Measurements from ENCODE around the gene LRRC4.

LRRC4 gene

GRCh38 chr7:127983804-127984332, 47.4 kb downstream of the LRRC4 start:
- Histone ChIP-seq H3K36me3 (ENCODE audit: control insufficient read depth in 2 of 2, insufficient read depth in 1 of 2, low read length in 2 of 2) (no peaks in the 10 kb centered on the region), H3K4me3 (ENCODE audit: low read depth, low read length) (no peak overlapping the region), H3K4me1 (ENCODE audit: control insufficient read depth, insufficient read depth, low read length) (no peaks in the 10 kb centered on the region), H3K27ac (ENCODE audit: extremely low read depth, low read depth, low read length) (no peak overlapping the region), H3K9me3 (ENCODE audit: control insufficient read depth, insufficient read depth, low read depth, low read length) (no peaks in the 10 kb centered on the region)
- CTCF ChIA-PET = no interaction called here
- POLR2A ChIA-PET = no interaction called here
- TF ChIP-seq RBAK (tag by site-specific recombination; IDR thresholded peaks at IDR 0.05) (no peak), ZFHX2 (tag by site-specific recombination; conservative IDR thresholded peaks at IDR 0.05) (no peak), ZNF140 (tag by site-specific recombination; IDR thresholded peaks at IDR 0.05) (no peak), PRDM1 (tag by site-specific recombination; IDR thresholded peaks at IDR 0.05) (no peak), KLF17 (tag by site-specific recombination; IDR thresholded peaks at IDR 0.05) (peak; percentile 43; the same call in 1 of the 2 replicates), ZNF19 (tag by site-specific recombination; IDR thresholded peaks at IDR 0.05; ENCODE audit: low read depth) (no peak)

- H3K4me3 ChIP-seq (ENCODE audit: low read depth, low read length) = no peak overlapping the region
- no peak overlapping the region for H3K27ac ChIP-seq (ENCODE audit: extremely low read depth, low read depth, low read length)
- no peaks in the 10 kb centered on the region for H3K9me3 ChIP-seq (ENCODE audit: control insufficient read depth, insufficient read depth, low read depth, low read length)
- no peaks in the 10 kb centered on the region for H3K36me3 ChIP-seq (ENCODE audit: control insufficient read depth in 2 of 2, insufficient read depth in 1 of 2, low read length in 2 of 2)
- TF ChIP-seq ZBTB7A (tag by site-specific recombination; IDR thresholded peaks at IDR 0.05; ENCODE audit: low read depth) (no peak), ZNF114 (tag by site-specific recombination; IDR thresholded peaks at IDR 0.05) (no peak), ZNF350 (tag by site-specific recombination; IDR thresholded peaks at IDR 0.05) (no peak), ZFP37 (tag by site-specific recombination; IDR thresholded peaks at IDR 0.05) (no peak), ZNF214 (tag by site-specific recombination; IDR thresholded peaks at IDR 0.05; ENCODE audit: borderline replicate concordance) (no peak), ZNF449 (tag by site-specific recombination; IDR thresholded peaks at IDR 0.05) (no peak), GLIS1 (tag by site-specific recombination; IDR thresholded peaks at IDR 0.05) (no peak), ZNF558 (tag by site-specific recombination; IDR thresholded peaks at IDR 0.05) (no peak), ZBTB21 (tag by site-specific recombination; IDR thresholded peaks at IDR 0.05) (no peak), ZNF473 (tag by site-specific recombination; IDR thresholded peaks at IDR 0.05) (no peak), MYNN (tag by site-specific recombination; IDR thresholded peaks at IDR 0.05; ENCODE audit: borderline replicate concordance) (no peak), REPIN1 (tag by site-specific recombination; IDR thresholded peaks at IDR 0.05; ENCODE audit: low read depth) (no peak)
- ChIA-PET CTCF (interaction anchor here (0.7 to 1.5 kb wide), 2 partner anchors 27 to 273 kb away, joined by 3 to 4 read pairs; no protein-coding TSS in a partner anchor), POLR2A (no interaction called here)
- H3K4me1 ChIP-seq (ENCODE audit: control insufficient read depth, insufficient read depth, low read length) = no peaks in the 10 kb centered on the region
These were observed 49.3 kb downstream of the LRRC4 start for GRCh38 chr7:127981965-127982364.

- ChIA-PET CTCF (interaction anchor here (0.7 kb wide), 1 partner anchor 179 kb away, joined by 4 read pairs; no protein-coding TSS in a partner anchor), POLR2A (no interaction called here)
- Histone ChIP-seq H3K27ac (ENCODE audit: extremely low read depth, low read depth, low read length) (no peak overlapping the region), H3K4me3 (ENCODE audit: low read depth, low read length) (no peak overlapping the region), H3K36me3 (ENCODE audit: control insufficient read depth in 2 of 2, insufficient read depth in 1 of 2, low read length in 2 of 2) (no peaks in the 10 kb centered on the region), H3K9me3 (ENCODE audit: control insufficient read depth, insufficient read depth, low read depth, low read length) (no peaks in the 10 kb centered on the region), H3K4me1 (ENCODE audit: control insufficient read depth, insufficient read depth, low read length) (no peaks in the 10 kb centered on the region)
- no peak for TF ChIP-seq WT1 (tag by site-specific recombination; IDR thresholded peaks at IDR 0.05)
- no peak for TF ChIP-seq ZNF132 (tag by site-specific recombination; IDR thresholded peaks at IDR 0.05; ENCODE audit: borderline replicate concordance)
- TF ChIP-seq ZSCAN30 (tag by site-specific recombination; IDR thresholded peaks at IDR 0.05) = no peak
- no peak for TF ChIP-seq KLF16 (tag by site-specific recombination; IDR thresholded peaks at IDR 0.05)
- TF ChIP-seq ZNF544 (tag by site-specific recombination; IDR thresholded peaks at IDR 0.05) = no peak
- TF ChIP-seq ZFP41 (tag by site-specific recombination; IDR thresholded peaks at IDR 0.05; ENCODE audit: borderline replicate concordance) = no peak
- no peak for TF ChIP-seq SCRT1 (tag by site-specific recombination; IDR thresholded peaks at IDR 0.05; ENCODE audit: borderline replicate concordance)
- no peak for TF ChIP-seq ZNF670 (tag by site-specific recombination; IDR thresholded peaks at IDR 0.05; ENCODE audit: low read depth)
- no peak for TF ChIP-seq ZNF585B (tag by site-specific recombination; IDR thresholded peaks at IDR 0.05)
- TF ChIP-seq ZNF596 (tag by site-specific recombination; IDR thresholded peaks at IDR 0.05) = no peak
- TF ChIP-seq KLF8 (tag by site-specific recombination; IDR thresholded peaks at IDR 0.05) = no peak
- no peak for TF ChIP-seq ZNF513 (tag by site-specific recombination; IDR thresholded peaks at IDR 0.05)
- no peak for TF ChIP-seq ZNF48 (tag by site-specific recombination; IDR thresholded peaks at IDR 0.05)
- TF ChIP-seq ZNF776 (tag by site-specific recombination; IDR thresholded peaks at IDR 0.05; ENCODE audit: borderline replicate concordance) = no peak
These were observed 50.3 kb downstream of the LRRC4 start for GRCh38 chr7:127980901-127981300.

Measured in HEK293 (cell line).